ENCODE measurements around the gene CACFD1. TPM values are rescaled to one million over a fixed set of nuclear protein-coding genes. Genes with fewer than 3 reads are reported as not detected.

The CACFD1 gene
- total RNA-seq, 2 experiments from 2014 or later, result 16.7 to 17.2 TPM

GRCh38 chr9:133472753-133473378, 13.1 kb downstream of the CACFD1 start:
- H3K36me3 ChIP-seq (ENCODE audit: insufficient read depth, low read length), result peaks cover 66% of the 10 kb centered on the region
- no peaks in the 10 kb centered on the region; the same call in 1 of the 2 replicates for H4K20me1 ChIP-seq (ENCODE audit: insufficient read depth, low read length)
- H3K4me1 ChIP-seq (ENCODE audit: insufficient read depth, low read length, poor library complexity, severe bottlenecking), result peaks cover 15% of the 10 kb centered on the region
- TF ChIP-seq EZH2phosphoT487 (IDR thresholded peaks at IDR 0.05; ENCODE audit: borderline replicate concordance, low read depth, low read length), result no peak
- TF ChIP-seq CTCF (conservative IDR thresholded peaks at IDR 0.05; ENCODE audit: low read length), result no peak
- H3K79me2 ChIP-seq (ENCODE audit: insufficient read depth, low read depth, low read length), result peaks cover 19% of the 10 kb centered on the region; the same call in 1 of the 2 replicates
- intact Hi-C loops (cut with micrococcal nuclease; ENCODE audit: unreplicated experiment), result no loop called here
- H3K9me3 ChIP-seq (ENCODE audit: low read length), result no peaks in the 10 kb centered on the region
- H3K27ac ChIP-seq (ENCODE audit: low read depth, low read length, poor library complexity, severe bottlenecking), result no peak overlapping the region
- CTCF ChIA-PET (ENCODE audit: unreplicated experiment), result no interaction called here
- H2AFZ ChIP-seq (ENCODE audit: low read length), result no peak overlapping the region
- POLR2A ChIA-PET, result no interaction called here
- H3K9me2 ChIP-seq (ENCODE audit: insufficient read depth, low read length), result no peaks in the 10 kb centered on the region
- no peak for DNase-seq (ENCODE audit: low spot score)
- BruUV-seq (replicated peaks), result no TSS peak
- H3K4me3 ChIP-seq (ENCODE audit: low read depth, low read length, poor library complexity, severe bottlenecking), result no peak overlapping the region
- H3K4me2 ChIP-seq (ENCODE audit: low read length), result no peak overlapping the region

- Histone ChIP-seq H3K4me1 (ENCODE audit: insufficient read depth, low read length, poor library complexity, severe bottlenecking) (peaks cover 15% of the 10 kb centered on the region), H3K27ac (ENCODE audit: low read depth, low read length, poor library complexity, severe bottlenecking) (no peak overlapping the region), H3K4me3 (ENCODE audit: low read depth, low read length, poor library complexity, severe bottlenecking) (no peak overlapping the region), H3K36me3 (ENCODE audit: insufficient read depth, low read length) (peaks cover 66% of the 10 kb centered on the region), H3K79me2 (ENCODE audit: insufficient read depth, low read depth, low read length) (peaks cover 27% of the 10 kb centered on the region; the same call in 1 of the 2 replicates), H3K9me2 (ENCODE audit: insufficient read depth, low read length) (no peaks in the 10 kb centered on the region), H2AFZ (ENCODE audit: low read length) (no peak overlapping the region), H3K9me3 (ENCODE audit: low read length) (no peaks in the 10 kb centered on the region), H3K4me2 (ENCODE audit: low read length) (no peak overlapping the region), H4K20me1 (ENCODE audit: insufficient read depth, low read length) (no peaks in the 10 kb centered on the region; the same call in 1 of the 2 replicates)
- no TSS peak for BruUV-seq (replicated peaks)
- POLR2A ChIA-PET, result no interaction called here
- CTCF ChIA-PET (ENCODE audit: unreplicated experiment), result no interaction called here
- intact Hi-C loops (cut with micrococcal nuclease; ENCODE audit: unreplicated experiment), result no loop called here
- TF ChIP-seq EZH2phosphoT487 (IDR thresholded peaks at IDR 0.05; ENCODE audit: borderline replicate concordance, low read depth, low read length) (no peak), CTCF (conservative IDR thresholded peaks at IDR 0.05; ENCODE audit: low read length) (no peak)
- no peak for DNase-seq (ENCODE audit: low spot score)
Measured at GRCh38 chr9:133473743-133474142, 14.0 kb downstream of the CACFD1 start.

GRCh38 chr9:133474215-133474614, 14.4 kb downstream of the CACFD1 start:
- TF ChIP-seq EZH2phosphoT487 (IDR thresholded peaks at IDR 0.05; ENCODE audit: borderline replicate concordance, low read depth, low read length) (no peak), CTCF (conservative IDR thresholded peaks at IDR 0.05; ENCODE audit: low read length) (no peak)
- H3K4me1 ChIP-seq (ENCODE audit: insufficient read depth, low read length, poor library complexity, severe bottlenecking), result peaks cover 15% of the 10 kb centered on the region
- H3K9me2 ChIP-seq (ENCODE audit: insufficient read depth, low read length), result no peaks in the 10 kb centered on the region
- POLR2A ChIA-PET, result interaction anchor here (1.0 kb wide), 1 partner anchor 12 kb away, joined by 3 read pairs; no protein-coding TSS in a partner anchor
- no peak overlapping the region for H3K4me2 ChIP-seq (ENCODE audit: low read length)
- no peaks in the 10 kb centered on the region for H3K9me3 ChIP-seq (ENCODE audit: low read length)
- intact Hi-C loops (cut with micrococcal nuclease; ENCODE audit: unreplicated experiment), result no loop called here
- no peaks in the 10 kb centered on the region; the same call in 1 of the 2 replicates for H4K20me1 ChIP-seq (ENCODE audit: insufficient read depth, low read length)
- peaks cover 28% of the 10 kb centered on the region; the same call in 1 of the 2 replicates for H3K79me2 ChIP-seq (ENCODE audit: insufficient read depth, low read depth, low read length)
- H3K4me3 ChIP-seq (ENCODE audit: low read depth, low read length, poor library complexity, severe bottlenecking), result no peak overlapping the region
- H3K36me3 ChIP-seq (ENCODE audit: insufficient read depth, low read length), result peaks cover 66% of the 10 kb centered on the region
- no peak overlapping the region for H3K27ac ChIP-seq (ENCODE audit: low read depth, low read length, poor library complexity, severe bottlenecking)
- CTCF ChIA-PET (ENCODE audit: unreplicated experiment), result no interaction called here
- no peak overlapping the region for H2AFZ ChIP-seq (ENCODE audit: low read length)
- no peak for DNase-seq (ENCODE audit: low spot score)
- no TSS peak for BruUV-seq (replicated peaks)

All from OCI-LY7 (cell line).